ENCODE measurements around the gene MS4A3. TPM values are rescaled to one million over a fixed set of nuclear protein-coding genes. Genes with fewer than 3 reads are reported as not detected.
"Not testable (repeated sequence)": the region's sequence is repeated elsewhere in the genome, so short reads cannot be mapped to it uniquely, and the experiment has no call there.

MS4A3 gene
- total RNA-seq, 1 donor from 2014 or later = not detected

- H3K27me3 Mint-ChIP-seq (ENCODE audit: unreplicated experiment); H3K27ac Mint-ChIP-seq (ENCODE audit: unreplicated experiment); H3K36me3 Mint-ChIP-seq (ENCODE audit: unreplicated experiment); H3K9me3 Mint-ChIP-seq (ENCODE audit: unreplicated experiment); H3K4me1 Mint-ChIP-seq (ENCODE audit: low read depth, unreplicated experiment); H3K4me3 Mint-ChIP-seq (ENCODE audit: unreplicated experiment); DNase-seq: not testable (repeated sequence)
These were observed 52.2 kb downstream of the MS4A3 start for GRCh38 chr11:60108631-60109030.

DNA sequence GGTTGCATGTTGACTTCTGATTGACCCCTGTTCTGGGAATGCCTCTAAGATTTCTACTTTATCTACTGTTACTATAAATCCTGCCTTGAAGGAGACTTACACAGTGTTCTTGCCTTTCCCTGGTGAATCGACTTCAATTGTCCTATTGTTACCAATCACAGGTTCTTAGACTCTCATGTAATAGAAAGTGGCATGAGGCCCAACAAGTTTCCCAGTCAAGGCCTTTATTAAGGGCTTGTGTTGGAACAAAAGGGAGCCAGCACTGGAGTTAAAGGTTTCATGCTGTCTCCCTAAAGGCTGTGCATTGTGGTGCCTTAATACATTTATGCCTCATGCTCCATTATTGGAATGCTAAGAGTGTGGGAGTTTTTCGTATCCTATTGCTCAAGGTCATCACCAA, 55.3 kb downstream of the MS4A3 start:
- no peaks in the 10 kb centered on the region for H3K4me1 Mint-ChIP-seq (ENCODE audit: low read depth, unreplicated experiment)
- H3K4me3 Mint-ChIP-seq (ENCODE audit: unreplicated experiment) = no peak overlapping the region
- no peaks in the 10 kb centered on the region for H3K27me3 Mint-ChIP-seq (ENCODE audit: unreplicated experiment)
- DNase-seq = no peak
- H3K36me3 Mint-ChIP-seq (ENCODE audit: unreplicated experiment) = no peaks in the 10 kb centered on the region
- H3K9me3 Mint-ChIP-seq (ENCODE audit: unreplicated experiment) = no peaks in the 10 kb centered on the region
- no peak for TF ChIP-seq CTCF (IDR thresholded peaks at IDR 0.05; ENCODE audit: partially characterized antibody, unreplicated experiment)
- no peak overlapping the region for H3K27ac Mint-ChIP-seq (ENCODE audit: unreplicated experiment)

DNA sequence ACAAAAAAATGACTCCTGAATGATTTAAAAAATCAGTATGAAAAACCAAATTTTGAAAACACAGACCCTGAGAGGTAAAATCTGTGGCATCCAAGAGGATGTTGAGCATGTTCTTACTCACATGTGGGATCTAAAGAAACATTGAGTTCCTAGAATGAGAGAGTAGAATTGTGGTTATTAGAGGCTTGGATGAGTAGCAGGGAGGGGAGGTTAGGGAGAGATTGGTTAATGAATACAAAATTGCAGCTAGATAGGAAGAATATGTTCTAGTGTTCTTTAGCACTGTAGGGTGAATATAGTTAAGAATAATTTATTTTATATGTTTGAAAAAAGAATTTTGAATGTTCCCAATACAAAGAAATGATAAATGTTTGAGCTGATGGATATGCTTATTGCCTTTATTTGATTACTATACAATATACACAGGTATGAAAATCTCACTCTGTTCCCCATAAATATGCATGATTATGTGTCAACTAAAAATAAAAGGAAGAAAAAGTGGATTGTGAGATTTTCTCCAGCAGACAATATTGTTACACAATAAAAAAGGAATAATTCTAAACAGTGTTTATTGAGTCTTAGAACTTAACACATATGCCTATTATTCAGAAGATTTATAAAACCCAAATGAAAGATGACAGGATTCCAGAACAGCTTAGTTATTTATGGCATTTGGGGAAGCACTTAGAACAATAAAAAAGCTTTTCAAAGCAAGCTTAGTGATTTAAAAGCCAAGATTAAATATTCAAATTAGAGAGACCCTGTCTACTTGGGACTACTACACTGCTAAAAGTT, 60.7 kb downstream of the MS4A3 start:
- H3K4me1 Mint-ChIP-seq (ENCODE audit: low read depth, unreplicated experiment) = no peaks in the 10 kb centered on the region
- no peak overlapping the region for H3K27ac Mint-ChIP-seq (ENCODE audit: unreplicated experiment)
- H3K4me3 Mint-ChIP-seq (ENCODE audit: unreplicated experiment) = no peak overlapping the region
- no peaks in the 10 kb centered on the region for H3K9me3 Mint-ChIP-seq (ENCODE audit: unreplicated experiment)
- DNase-seq = no peak
- no peaks in the 10 kb centered on the region for H3K27me3 Mint-ChIP-seq (ENCODE audit: unreplicated experiment)
- no peak for TF ChIP-seq CTCF (IDR thresholded peaks at IDR 0.05; ENCODE audit: partially characterized antibody, unreplicated experiment)
- no peaks in the 10 kb centered on the region for H3K36me3 Mint-ChIP-seq (ENCODE audit: unreplicated experiment)

- TF ChIP-seq CTCF (IDR thresholded peaks at IDR 0.05; ENCODE audit: partially characterized antibody, unreplicated experiment) = no peak
- no peaks in the 10 kb centered on the region for H3K27me3 Mint-ChIP-seq (ENCODE audit: unreplicated experiment)
- no peaks in the 10 kb centered on the region for H3K36me3 Mint-ChIP-seq (ENCODE audit: unreplicated experiment)
- H3K4me1 Mint-ChIP-seq (ENCODE audit: low read depth, unreplicated experiment) = no peaks in the 10 kb centered on the region
- DNase-seq = no peak
- no peak overlapping the region for H3K27ac Mint-ChIP-seq (ENCODE audit: unreplicated experiment)
- H3K9me3 Mint-ChIP-seq (ENCODE audit: unreplicated experiment) = no peaks in the 10 kb centered on the region
- H3K4me3 Mint-ChIP-seq (ENCODE audit: unreplicated experiment) = no peak overlapping the region
These were observed 61.9 kb downstream of the MS4A3 start for GRCh38 chr11:60118338-60118737.

- Mint-ChIP-seq H3K9me3 (ENCODE audit: unreplicated experiment) (no peaks in the 10 kb centered on the region), H3K4me3 (ENCODE audit: unreplicated experiment) (no peak overlapping the region), H3K4me1 (ENCODE audit: low read depth, unreplicated experiment) (no peaks in the 10 kb centered on the region), H3K27me3 (ENCODE audit: unreplicated experiment) (no peaks in the 10 kb centered on the region), H3K36me3 (ENCODE audit: unreplicated experiment) (no peaks in the 10 kb centered on the region), H3K27ac (ENCODE audit: unreplicated experiment) (no peak overlapping the region)
- DNase-seq = no peak
- TF ChIP-seq CTCF (IDR thresholded peaks at IDR 0.05; ENCODE audit: partially characterized antibody, unreplicated experiment) = no peak
These were observed 63.2 kb downstream of the MS4A3 start for GRCh38 chr11:60119710-60120109.

Other genes with a start within 250 kb of the MS4A3 start
- gene MRPL16, start 245.9 kb upstream of the MS4A3 start, total RNA-seq (ENCODE audit: unreplicated experiment) = 36.4 TPM
- gene CBLIF, start 211.2 kb upstream of the MS4A3 start, total RNA-seq (ENCODE audit: unreplicated experiment) = not detected
- gene TCN1, start 190.2 kb upstream of the MS4A3 start, total RNA-seq (ENCODE audit: unreplicated experiment) = not detected
- not detected for gene OOSP3, start 177.9 kb upstream of the MS4A3 start, total RNA-seq (ENCODE audit: unreplicated experiment)
- 0.54 TPM for gene OOSP1, start 118.2 kb upstream of the MS4A3 start, total RNA-seq (ENCODE audit: unreplicated experiment)
- not detected for gene OOSP4A, start 92.6 kb upstream of the MS4A3 start, total RNA-seq (ENCODE audit: unreplicated experiment)
- gene OOSP4B, start 39.5 kb upstream of the MS4A3 start, total RNA-seq (ENCODE audit: unreplicated experiment) = not detected
- not detected for gene OOSP2, start 16.3 kb upstream of the MS4A3 start, total RNA-seq (ENCODE audit: unreplicated experiment)
- not detected for gene MS4A2, start 32.0 kb downstream of the MS4A3 start, total RNA-seq (ENCODE audit: unreplicated experiment)
- not detected for gene MS4A6A, start 126.4 kb downstream of the MS4A3 start, total RNA-seq (ENCODE audit: unreplicated experiment)
- not detected for gene MS4A4E, start 186.5 kb downstream of the MS4A3 start, total RNA-seq (ENCODE audit: unreplicated experiment)
- gene MS4A4A, start 224.0 kb downstream of the MS4A3 start, total RNA-seq (ENCODE audit: unreplicated experiment) = not detected

Data from glutamatergic neuron (in vitro differentiated cells).